ENCODE results near the gene ADGRG3.

- TF ChIP-seq POLR2A (IDR thresholded peaks at IDR 0.05) (no peak), CTCF (IDR thresholded peaks at IDR 0.05) (no peak)
These were observed 8.5 kb downstream of the ADGRG3 start for GRCh38 chr16:57676553-57677085.
